Measurements from ENCODE around the gene TWF1.

TWF1 gene

GRCh38 chr12:43835656-43836474, 29.7 kb upstream of the TWF1 start, which contains the start of gene TMEM117:
TSS of gene TMEM117 (plus strand) at chr12:43836081.
- Histone ChIP-seq H3K9me3 (ENCODE audit: control insufficient read depth, insufficient read depth, low read depth, low read length) (no peaks in the 10 kb centered on the region), H3K36me3 (ENCODE audit: control insufficient read depth in 2 of 2, insufficient read depth in 1 of 2, low read length in 2 of 2) (no peaks in the 10 kb centered on the region), H3K4me1 (ENCODE audit: control insufficient read depth, insufficient read depth, low read length) (no peaks in the 10 kb centered on the region), H3K4me3 (ENCODE audit: low read depth, low read length) (peak within 1 kb of the TSS; percentile 68), H3K27ac (ENCODE audit: extremely low read depth, low read depth, low read length) (peak within 1 kb of the TSS; percentile 78)
- CTCF ChIA-PET: interaction anchor here (1.2 to 2.6 kb wide), 3 partner anchors 12 to 47 kb away, joined by 3 to 9 read pairs (median 3); no protein-coding TSS in a partner anchor
- POLR2A ChIA-PET: interaction anchor here (0.5 to 3.5 kb wide), 4 partner anchors 10 to 1365 kb away, joined by 3 to 19 read pairs (median 4); partner anchors contain the start of gene TWF1
- TF ChIP-seq ZSCAN30 (tag by site-specific recombination; IDR thresholded peaks at IDR 0.05): peak; percentile 45; the same call in 1 of the 2 replicates
- no peak for TF ChIP-seq PRDM6 (tag by site-specific recombination; IDR thresholded peaks at IDR 0.05)
- no peak for TF ChIP-seq ZBTB49 (tag by site-specific recombination; IDR thresholded peaks at IDR 0.05; ENCODE audit: low read depth)
- TF ChIP-seq RBAK (tag by site-specific recombination; IDR thresholded peaks at IDR 0.05): no peak
- no peak for TF ChIP-seq ZNF585B (tag by site-specific recombination; IDR thresholded peaks at IDR 0.05)
- TF ChIP-seq ZSCAN23 (tag by site-specific recombination; IDR thresholded peaks at IDR 0.05): no peak
- TF ChIP-seq MYNN (tag by site-specific recombination; IDR thresholded peaks at IDR 0.05; ENCODE audit: borderline replicate concordance): no peak
- no peak for TF ChIP-seq ZIC2 (tag by site-specific recombination; IDR thresholded peaks at IDR 0.05)
- TF ChIP-seq GLIS2 (tag by site-specific recombination; IDR thresholded peaks at IDR 0.05): 0 out of 2 replicates have a peak, but pooled peaks have one; percentile 44
- no peak for TF ChIP-seq GLI4 (tag by site-specific recombination; IDR thresholded peaks at IDR 0.05)
- TF ChIP-seq TRIM28 (IDR thresholded peaks at IDR 0.05; ENCODE audit: borderline replicate concordance, low read length): no peak
- no peak for TF ChIP-seq ZNF112 (tag by site-specific recombination; IDR thresholded peaks at IDR 0.05)
- TF ChIP-seq ZNF114 (tag by site-specific recombination; IDR thresholded peaks at IDR 0.05): no peak
- TF ChIP-seq WT1 (tag by site-specific recombination; IDR thresholded peaks at IDR 0.05): no peak
- TF ChIP-seq ZNF544 (tag by site-specific recombination; IDR thresholded peaks at IDR 0.05): no peak
- no peak for TF ChIP-seq KLF1 (tag by site-specific recombination; IDR thresholded peaks at IDR 0.05)
- no peak for TF ChIP-seq ZNF704 (tag by site-specific recombination; IDR thresholded peaks at IDR 0.05)
- no peak for TF ChIP-seq ZNF621 (tag by site-specific recombination; IDR thresholded peaks at IDR 0.05)
- no peak for TF ChIP-seq ZNF629 (tag by site-specific recombination; IDR thresholded peaks at IDR 0.05)
- TF ChIP-seq SCRT2 (tag by site-specific recombination; IDR thresholded peaks at IDR 0.05): no peak
- no peak for TF ChIP-seq ZNF785 (tag by site-specific recombination; IDR thresholded peaks at IDR 0.05)
- TF ChIP-seq ZNF776 (tag by site-specific recombination; IDR thresholded peaks at IDR 0.05; ENCODE audit: borderline replicate concordance): no peak
- no peak; the same call in 1 of the 2 replicates for TF ChIP-seq IKZF3 (tag by site-specific recombination; IDR thresholded peaks at IDR 0.05)
- TF ChIP-seq ZSCAN5A (tag by site-specific recombination; IDR thresholded peaks at IDR 0.05): no peak
- TF ChIP-seq ZNF266 (tag by site-specific recombination; IDR thresholded peaks at IDR 0.05; ENCODE audit: low read depth): no peak
- no peak for TF ChIP-seq ZNF394 (tag by site-specific recombination; IDR thresholded peaks at IDR 0.05; ENCODE audit: borderline replicate concordance)
- no peak for TF ChIP-seq REST (tag by site-specific recombination; IDR thresholded peaks at IDR 0.05)
